Type B pancreatic cell (in vitro differentiated cells): ENCODE results near the gene MIA. TPM values are rescaled to one million over a fixed set of nuclear protein-coding genes. Genes with fewer than 3 reads are reported as not detected.
"Not testable (repeated sequence)": the region's sequence is repeated elsewhere in the genome, so short reads cannot be mapped to it uniquely, and the experiment has no call there.

Experiments used
- DNase-seq: peaks from one replicate; pipeline ENCODE4 v3.0.0; 2021; ENCODE audit warnings: mixed read lengths; ENCODE audit not compliant: unreplicated experiment; ENCODE audit errors: extremely low spot score
- H3K27ac Mint-ChIP-seq: 2 replicates; pipeline ENCODE4 v1.8.0; 2021; ENCODE audit warnings: mild to moderate bottlenecking, mixed read lengths
- H3K27me3 Mint-ChIP-seq: 2 replicates; pipeline ENCODE4 v1.8.0; 2021; ENCODE audit warnings: mixed read lengths
- H3K36me3 Mint-ChIP-seq: 2 replicates; pipeline ENCODE4 v1.8.0; 2021; ENCODE audit warnings: mixed read lengths
- H3K4me1 Mint-ChIP-seq: one replicate; pipeline ENCODE4 v1.8.0; 2021; ENCODE audit warnings: mixed read lengths; ENCODE audit not compliant: unreplicated experiment
- H3K4me3 Mint-ChIP-seq: 2 replicates; pipeline ENCODE4 v1.8.0; 2021; ENCODE audit warnings: mild to moderate bottlenecking, mixed read lengths
- H3K9me3 Mint-ChIP-seq: 2 replicates; pipeline ENCODE4 v1.8.0; 2021; ENCODE audit warnings: mixed read lengths
- total RNA-seq: library from RNA; stranded (reverse); gene quantifications from 2 replicates; pipeline ENCODE4 v1.2.1, GENCODE V29; 2021; ENCODE audit warnings: low replicate concordance

MIA gene
- total RNA-seq, 1 donor from 2014 or later, result 3.2 TPM

GRCh38 chr19:40825460-40826095, 50.3 kb downstream of the MIA start:
- H3K27ac Mint-ChIP-seq, H3K36me3 Mint-ChIP-seq, H3K9me3 Mint-ChIP-seq, H3K27me3 Mint-ChIP-seq, H3K4me3 Mint-ChIP-seq, DNase-seq: not testable (repeated sequence)
- H3K4me1 Mint-ChIP-seq, result peaks cover 19% of the 10 kb centered on the region

- H3K9me3 Mint-ChIP-seq, H3K36me3 Mint-ChIP-seq: not testable (repeated sequence)
Observed at GRCh38 chr19:40826312-40826698, 51.0 kb downstream of the MIA start.

GRCh38 chr19:40826699-40827385, 51.5 kb downstream of the MIA start:
- not testable (repeated sequence) for H3K27ac Mint-ChIP-seq, H3K9me3 Mint-ChIP-seq, DNase-seq, H3K27me3 Mint-ChIP-seq, H3K4me3 Mint-ChIP-seq, H3K36me3 Mint-ChIP-seq
- H3K4me1 Mint-ChIP-seq, result peaks cover 21% of the 10 kb centered on the region

More at GRCh38 chr19:40826312-40826698, 51.0 kb downstream of the MIA start:
- peaks cover 19% of the 10 kb centered on the region for H3K4me1 Mint-ChIP-seq
- not testable (repeated sequence) for H3K27ac Mint-ChIP-seq, DNase-seq, H3K4me3 Mint-ChIP-seq, H3K27me3 Mint-ChIP-seq

Other genes starting within 250 kb of the MIA start
- 54.6 and 55.4 TPM in 2 replicates for gene SHKBP1, start 198.6 kb upstream of the MIA start, total RNA-seq
- 31.8 and 145 TPM in 2 replicates for gene LTBP4, start 174.2 kb upstream of the MIA start, total RNA-seq
- 16.2 and 28.9 TPM in 2 replicates for gene NUMBL, start 84.9 kb upstream of the MIA start, total RNA-seq
- gene COQ8B, start 58.6 kb upstream of the MIA start, total RNA-seq, result 39.9 and 48.4 TPM in 2 replicates
- gene ITPKC, start 58.4 kb upstream of the MIA start, total RNA-seq, result 22.4 and 46.1 TPM in 2 replicates
- 9.6 and 16.0 TPM in 2 replicates for gene ACTMAP, start 25.0 kb upstream of the MIA start, total RNA-seq
- 79.6 and 130 TPM in 2 replicates for gene SNRPA, start 24.3 kb upstream of the MIA start, total RNA-seq
- gene RAB4B, start 2.7 kb downstream of the MIA start, total RNA-seq, result 10.4 and 12.4 TPM in 2 replicates
- gene EGLN2, start 23.7 kb downstream of the MIA start, total RNA-seq, result 83.4 and 83.8 TPM in 2 replicates
- not detected in 2 replicates for gene CYP2A6, start 74.9 kb downstream of the MIA start, total RNA-seq
- not detected in 2 replicates for gene CYP2A7, start 106.7 kb downstream of the MIA start, total RNA-seq
- gene CYP2B6, start 215.8 kb downstream of the MIA start, total RNA-seq, result 0.53 and 1.2 TPM in 2 replicates